SU-DHL-6 (cell line): ENCODE results near the gene NLGN2.

ENCODE experiments used
- EZH2phosphoT487 ChIP-seq: fragments of 200-600 bp; sonication (generic), shearing (Covaris generic); conservative IDR thresholded peaks from 2 replicates; pipeline ENCODE4 v1.6.1; 2018; ENCODE audit warnings: mild to moderate bottlenecking, antibody characterized with exemption, low read length, moderate library complexity, mixed read lengths
- TF ChIP-seq, protein P1 (sequence below): fragments of 200-600 bp; sonication (generic); IDR thresholded peaks from one replicate; pipeline ENCODE4 v1.5.1; 2017; ENCODE audit warnings: antibody characterized with exemption, mild to moderate bottlenecking, low read length, moderate library complexity; ENCODE audit not compliant: insufficient read depth, poor library complexity, severe bottlenecking

DNA sequence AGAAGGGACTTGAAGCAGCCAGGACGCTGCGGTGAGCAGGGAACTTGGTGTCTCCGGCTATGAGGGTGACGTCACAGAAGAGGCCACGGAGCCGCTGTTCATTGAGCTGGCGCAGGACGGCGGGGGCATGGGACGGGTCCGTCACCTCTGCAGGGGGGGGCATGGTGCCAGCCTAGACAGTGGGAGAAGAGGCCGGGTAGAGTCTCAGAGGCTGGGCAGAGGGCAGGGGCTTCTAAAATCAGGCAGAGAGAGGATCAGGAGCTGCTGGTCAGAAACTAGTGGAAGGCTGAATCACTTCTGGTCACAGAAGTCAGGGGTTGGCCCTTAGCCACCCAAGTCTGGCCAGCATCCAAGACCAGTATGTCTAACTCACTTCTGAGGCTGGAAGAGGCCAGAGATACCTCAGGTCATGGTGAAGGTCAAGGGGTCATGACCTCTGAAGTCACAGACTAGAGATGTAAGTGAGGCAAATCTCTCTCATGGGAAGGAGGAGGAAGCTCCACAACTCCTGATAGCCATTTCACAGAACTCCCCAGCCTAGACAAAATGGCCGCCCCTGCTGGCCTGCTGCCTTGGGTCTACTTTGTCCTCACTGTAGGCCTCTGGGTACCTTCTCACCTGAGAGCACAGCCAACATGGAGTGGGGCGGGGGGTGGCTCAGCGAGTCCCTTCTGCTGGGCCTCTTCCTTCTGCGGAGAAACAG is 59.1 kb downstream of the NLGN2 start:
- TF ChIP-seq, protein P1, sequence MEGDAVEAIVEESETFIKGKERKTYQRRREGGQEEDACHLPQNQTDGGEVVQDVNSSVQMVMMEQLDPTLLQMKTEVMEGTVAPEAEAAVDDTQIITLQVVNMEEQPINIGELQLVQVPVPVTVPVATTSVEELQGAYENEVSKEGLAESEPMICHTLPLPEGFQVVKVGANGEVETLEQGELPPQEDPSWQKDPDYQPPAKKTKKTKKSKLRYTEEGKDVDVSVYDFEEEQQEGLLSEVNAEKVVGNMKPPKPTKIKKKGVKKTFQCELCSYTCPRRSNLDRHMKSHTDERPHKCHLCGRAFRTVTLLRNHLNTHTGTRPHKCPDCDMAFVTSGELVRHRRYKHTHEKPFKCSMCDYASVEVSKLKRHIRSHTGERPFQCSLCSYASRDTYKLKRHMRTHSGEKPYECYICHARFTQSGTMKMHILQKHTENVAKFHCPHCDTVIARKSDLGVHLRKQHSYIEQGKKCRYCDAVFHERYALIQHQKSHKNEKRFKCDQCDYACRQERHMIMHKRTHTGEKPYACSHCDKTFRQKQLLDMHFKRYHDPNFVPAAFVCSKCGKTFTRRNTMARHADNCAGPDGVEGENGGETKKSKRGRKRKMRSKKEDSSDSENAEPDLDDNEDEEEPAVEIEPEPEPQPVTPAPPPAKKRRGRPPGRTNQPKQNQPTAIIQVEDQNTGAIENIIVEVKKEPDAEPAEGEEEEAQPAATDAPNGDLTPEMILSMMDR = no peak
- TF ChIP-seq EZH2phosphoT487 = no peak
